Right lung (tissue), 5 donors: Measurements from ENCODE around the gene MRPL32. TPM values are rescaled to one million over a fixed set of nuclear protein-coding genes. Genes with fewer than 3 reads are reported as not detected.
A peak's percentile ranks its signal among the peaks of the same experiment; 100 is the strongest.

Experiments
- DNase-seq, 2 donors: peaks; one replicate each; pipeline ENCODE4 v3.0.0-alpha.2; 2013
- polyA plus RNA-seq, 5 donors: library from polyadenylated mRNA; unstranded; fragments of 120-200 nt; gene quantifications; one replicate each; pipeline versions ENCODE4 v1.2.1 to v1.2.3, GENCODE V29; 2013; ENCODE audit warnings: inconsistent platforms in 1 of 5, low replicate concordance in 1 of 5; ENCODE audit not compliant: insufficient read length in 5 of 5, insufficient read depth in 1 of 5

MRPL32 gene
- polyA plus RNA-seq, 5 donors = 49.7 to 68.2 (median 60.9) TPM

DNA sequence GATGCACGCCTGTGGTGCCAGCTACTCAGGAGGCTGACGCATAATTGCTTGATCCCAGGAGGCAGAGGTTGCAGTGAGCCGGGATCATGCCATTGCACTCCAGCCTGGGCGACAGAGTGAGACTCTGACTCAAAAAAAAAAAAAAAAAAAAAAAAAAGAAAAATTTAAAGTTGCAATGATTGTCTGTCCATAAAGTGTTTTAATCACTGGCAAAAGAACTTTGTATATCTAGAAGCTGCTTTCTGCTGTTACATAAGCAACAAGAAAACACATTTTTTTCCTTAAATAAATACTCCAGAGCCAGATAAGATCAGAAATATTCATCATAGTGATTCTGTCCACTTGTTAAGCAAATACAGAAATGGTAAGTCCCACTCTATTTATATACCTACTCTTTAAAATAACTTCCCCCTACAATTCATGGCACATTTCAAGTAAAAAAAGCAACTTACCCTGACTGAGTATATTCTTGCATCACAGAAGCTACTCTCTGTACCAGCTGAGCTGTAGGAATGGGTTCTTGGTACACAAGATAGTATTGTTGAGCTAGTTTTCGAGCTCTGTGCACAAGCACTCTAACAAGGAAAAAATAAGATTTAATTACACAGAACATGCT, 7.8 kb upstream of the MRPL32 start:
- no peak for DNase-seq

- DNase-seq = no peak
Observed at GRCh38 chr7:42925630-42926029, 6.5 kb upstream of the MRPL32 start.

DNA sequence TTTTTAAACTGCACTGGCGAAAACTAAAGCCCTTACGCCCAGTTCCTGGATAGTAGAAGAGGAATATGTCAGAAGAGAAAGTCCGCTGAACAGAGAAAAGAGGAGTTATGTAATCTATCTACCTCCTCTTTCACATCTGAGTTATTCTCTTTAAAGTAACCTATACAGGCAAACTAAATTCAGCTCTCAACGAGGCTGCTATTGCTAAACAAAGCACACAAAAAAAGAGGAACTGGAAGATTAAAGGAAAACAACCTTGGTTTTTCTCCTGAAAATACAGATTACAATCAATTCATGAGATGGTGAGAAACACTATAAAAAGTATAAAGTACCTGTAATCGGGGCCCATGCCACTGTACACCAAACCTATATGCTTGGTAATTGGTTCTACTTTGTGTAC, 6.0 kb upstream of the MRPL32 start:
- no peak for DNase-seq

DNA sequence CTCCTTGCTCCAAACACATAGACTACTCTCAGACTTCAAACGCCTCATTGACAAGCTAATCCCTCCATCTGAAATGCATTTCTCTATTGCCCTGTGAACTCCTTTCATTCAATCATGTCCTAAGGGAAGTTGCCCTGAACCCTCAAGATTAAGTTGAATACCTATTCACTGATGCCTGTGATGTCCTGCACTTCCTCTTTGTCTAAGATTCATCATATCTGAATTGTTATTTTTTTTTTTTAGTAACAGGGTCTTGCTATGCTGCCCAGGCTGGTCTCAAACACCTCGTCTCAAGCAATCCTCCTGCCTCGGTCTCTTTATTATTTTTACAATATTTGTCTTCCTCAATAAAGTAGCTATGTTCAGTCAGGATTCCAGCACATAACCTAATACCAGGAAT, 3.4 kb upstream of the MRPL32 start:
- DNase-seq = no peak

DNA sequence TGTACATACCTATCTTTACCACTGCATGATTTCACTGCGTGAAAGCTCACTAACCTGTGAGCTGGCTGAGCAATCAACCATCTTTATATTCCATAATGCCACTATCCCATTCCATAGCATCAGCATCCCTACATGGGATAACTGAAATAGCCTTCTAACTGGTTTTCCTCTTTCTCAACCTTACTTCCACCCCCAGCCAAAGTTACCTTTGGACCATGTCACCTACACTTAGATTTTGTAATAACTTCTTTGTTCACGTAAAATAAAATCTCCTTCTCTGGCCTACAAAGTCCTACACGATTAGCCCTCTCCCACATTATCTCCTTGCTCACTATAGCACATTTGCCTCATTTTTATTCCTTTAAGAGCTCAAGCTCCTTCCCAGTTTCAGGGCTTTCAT, 2.7 kb upstream of the MRPL32 start:
- DNase-seq = no peak

DNA sequence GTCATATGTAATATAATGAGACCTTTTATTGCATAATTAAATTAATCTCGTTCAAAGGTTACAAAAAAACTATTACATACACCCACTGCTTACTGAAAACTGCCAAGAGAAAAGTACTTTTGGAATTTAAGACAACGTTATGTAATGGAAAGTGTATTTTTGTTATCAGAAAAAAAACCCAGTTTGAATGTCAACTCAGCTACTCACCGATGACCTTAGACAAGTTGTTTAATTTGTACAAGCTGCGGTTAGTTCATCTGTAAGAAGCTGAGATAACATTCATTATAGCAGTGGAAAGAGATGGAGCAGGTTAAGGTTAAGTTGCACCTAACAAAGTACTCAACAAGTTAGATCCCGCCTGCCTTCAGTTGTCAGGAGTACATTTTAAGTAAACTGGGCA, 1.3 kb upstream of the MRPL32 start:
- DNase-seq = no peak

GRCh38 chr7:42931447-42931833, 736 bp upstream of the MRPL32 start:
- no peak for DNase-seq

- peak in 1 of 2 donors; percentile 43 for DNase-seq
Observed at GRCh38 chr7:42932811-42933591, 825 bp downstream of the MRPL32 start.

- no peak for DNase-seq
Observed at GRCh38 chr7:42934291-42934690, 2.1 kb downstream of the MRPL32 start.

DNA sequence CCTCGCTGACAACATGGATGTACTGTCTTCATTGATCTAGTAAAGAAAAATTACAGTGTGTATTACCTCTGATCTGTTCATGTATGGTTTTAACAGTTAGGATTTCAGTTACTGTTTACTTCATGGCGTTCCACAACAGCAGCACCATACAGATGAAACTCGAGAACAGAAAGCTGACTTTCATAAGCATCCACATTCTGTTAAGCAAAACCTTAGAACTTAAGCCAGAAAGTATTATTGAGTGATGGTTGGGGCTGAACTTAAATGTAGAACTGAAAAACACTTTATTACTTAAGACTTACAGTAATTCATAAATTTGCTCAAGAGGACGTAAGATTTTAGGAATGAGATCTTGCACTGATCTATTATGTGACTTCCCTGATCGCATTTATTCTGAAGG, 3.7 kb downstream of the MRPL32 start:
- no peak for DNase-seq

DNA sequence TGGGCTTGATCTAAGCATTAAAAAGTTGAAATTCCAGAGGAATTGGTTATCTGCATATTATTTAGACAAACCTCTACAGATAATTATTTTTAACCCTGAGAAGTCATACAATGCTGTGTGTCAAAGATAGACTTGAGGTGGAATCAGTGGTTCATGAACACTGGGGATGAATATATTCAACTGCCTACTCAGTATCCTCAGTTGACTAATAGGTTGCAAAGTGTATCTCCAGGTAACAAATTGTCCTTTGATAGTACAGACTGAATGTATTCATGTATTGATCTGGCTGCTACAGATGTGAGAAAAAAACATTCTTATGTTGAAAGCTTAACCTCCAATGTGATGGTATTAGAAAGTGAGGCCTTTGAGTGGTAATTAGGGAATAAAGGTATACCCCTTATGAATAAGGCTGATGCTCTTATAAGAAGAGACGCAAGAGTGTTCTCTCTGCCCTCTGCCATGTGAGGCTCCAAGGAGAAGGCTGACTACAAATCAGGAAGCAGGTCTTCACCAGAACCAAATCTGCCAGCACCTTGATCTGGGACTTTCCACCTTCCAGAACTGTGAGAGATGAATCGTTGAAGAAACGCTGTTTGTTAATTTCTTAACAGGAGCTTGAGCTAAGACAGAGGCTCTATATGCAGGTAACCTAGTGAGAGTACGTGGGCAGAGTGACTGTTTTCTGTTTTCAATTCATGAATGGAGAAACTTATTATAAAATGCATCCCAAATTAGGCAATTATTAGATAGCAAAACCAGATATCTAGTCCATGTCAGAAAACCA, 7.5 kb downstream of the MRPL32 start:
- DNase-seq = no peak

DNA sequence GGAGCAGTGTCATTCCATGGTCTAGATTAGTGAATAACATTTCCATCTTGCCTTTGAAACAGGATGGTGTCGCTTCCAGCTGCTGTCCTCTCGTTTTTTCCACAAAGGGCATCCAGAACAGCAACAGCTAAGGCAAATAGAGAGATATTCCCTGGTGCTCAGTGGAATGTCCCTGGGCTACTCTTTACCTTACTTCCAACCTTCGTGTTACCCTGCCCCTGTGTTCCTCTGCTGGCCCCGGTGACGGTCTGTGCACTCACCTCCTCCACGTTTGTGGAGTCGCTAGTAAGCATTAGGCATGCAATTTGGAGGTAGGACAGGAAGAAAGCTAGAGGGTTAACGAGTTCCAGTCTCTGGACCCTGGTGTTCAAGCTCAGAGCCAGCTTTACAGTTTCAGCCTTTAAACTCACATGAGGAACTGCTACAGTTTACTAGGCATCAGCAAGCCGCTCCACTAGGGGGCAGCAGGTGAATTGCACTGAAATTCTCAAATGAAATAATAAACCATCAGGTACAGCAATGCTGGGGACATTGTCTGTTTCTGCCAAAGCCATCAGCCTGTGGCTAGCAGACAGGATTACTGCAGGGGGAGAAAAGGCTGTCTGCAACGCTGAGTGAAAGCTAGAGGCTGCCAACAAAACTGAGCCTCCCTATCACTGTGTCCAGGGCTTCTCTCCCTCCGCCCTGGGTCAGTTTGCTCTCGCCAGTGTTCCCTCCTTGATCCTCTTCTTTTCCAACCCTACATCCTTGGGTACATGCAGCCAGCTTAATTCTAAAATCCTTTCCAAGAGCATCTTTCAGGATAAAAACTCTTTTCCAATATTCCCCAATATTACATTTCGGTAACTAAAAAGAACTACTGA, 9.0 kb downstream of the MRPL32 start:
- DNase-seq = peak; percentile 56 to 65

DNA sequence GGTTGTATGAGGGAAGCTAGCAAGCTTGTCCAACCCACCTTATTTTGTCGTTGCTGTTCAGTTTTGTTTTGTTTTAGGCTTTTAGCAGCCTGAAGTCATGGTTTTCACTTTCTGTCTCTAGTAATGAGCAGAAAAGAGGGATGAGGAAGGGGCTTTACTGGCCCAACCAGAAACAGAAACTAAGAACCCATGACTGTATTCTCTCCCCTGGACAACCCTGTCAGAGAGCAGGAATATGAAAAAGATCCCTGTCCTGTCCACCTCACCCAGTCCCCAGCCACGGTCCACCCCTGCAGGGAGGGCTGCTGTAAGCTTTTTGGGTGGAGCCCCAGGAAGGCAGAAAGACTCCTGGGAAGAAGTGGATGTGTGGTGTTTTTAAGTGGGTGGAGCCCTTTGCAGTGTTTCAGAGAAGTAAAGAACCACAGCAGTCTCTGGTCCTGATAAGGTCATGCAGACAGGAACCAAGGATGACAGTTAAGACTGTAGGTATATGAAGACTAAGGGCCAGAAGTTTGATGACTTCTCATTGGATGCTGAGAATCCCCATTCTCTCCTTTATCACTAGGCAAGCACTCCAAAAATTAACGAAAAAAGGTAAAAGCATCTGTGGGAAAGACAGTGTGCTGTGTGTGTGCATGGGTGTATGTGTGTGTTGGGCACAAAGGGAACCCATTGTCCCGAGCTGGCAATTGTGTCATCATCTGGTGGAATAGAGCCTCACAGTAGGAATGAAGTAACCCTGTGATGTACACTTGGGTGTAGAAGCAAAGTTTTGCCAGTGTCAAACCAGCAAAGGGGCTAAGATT, 13.8 kb downstream of the MRPL32 start:
- DNase-seq = no peak

GRCh38 chr7:42946627-42946950, 14.4 kb downstream of the MRPL32 start:
- DNase-seq = no peak

DNA sequence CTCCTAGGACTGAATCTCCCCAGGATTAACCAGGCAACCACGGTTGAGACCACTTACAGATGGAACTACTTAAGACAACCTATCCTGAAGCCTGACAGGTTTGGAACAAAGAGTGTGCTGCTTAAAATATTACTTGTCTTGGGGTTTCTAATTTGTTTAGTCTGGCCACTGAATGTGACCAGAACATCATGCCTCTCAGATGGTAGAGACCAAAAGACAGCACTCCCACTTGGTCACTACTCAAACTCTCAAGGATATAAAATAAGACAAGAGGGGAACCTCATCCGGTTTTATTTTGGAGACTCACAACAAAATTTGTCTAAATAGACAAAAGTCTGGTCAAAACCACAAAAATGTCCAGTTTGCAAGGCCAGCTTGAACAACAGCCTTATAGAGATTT, 15.3 kb downstream of the MRPL32 start:
- no peak for DNase-seq

DNA sequence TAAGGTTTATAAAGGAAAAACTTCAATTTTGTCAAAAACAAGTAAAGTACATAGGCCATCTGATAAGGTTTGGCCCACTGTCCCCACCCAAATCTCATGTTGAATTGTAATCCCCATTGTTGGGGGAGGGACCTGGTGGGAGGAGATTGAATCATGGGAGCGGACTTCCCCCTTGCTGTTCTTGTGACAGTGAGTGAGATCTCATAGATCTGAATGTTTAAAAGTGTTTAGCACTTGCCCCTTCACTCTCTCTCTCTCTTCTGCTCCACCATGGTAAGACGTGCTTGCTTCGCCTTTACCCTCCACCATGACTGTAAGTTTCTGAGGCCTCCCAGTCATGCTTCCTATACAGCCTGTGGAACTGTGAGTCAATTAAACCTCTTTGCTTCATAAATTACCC, 18.2 kb downstream of the MRPL32 start:
- no peak for DNase-seq

GRCh38 chr7:42952328-42952727, 20.2 kb downstream of the MRPL32 start:
- no peak for DNase-seq

DNA sequence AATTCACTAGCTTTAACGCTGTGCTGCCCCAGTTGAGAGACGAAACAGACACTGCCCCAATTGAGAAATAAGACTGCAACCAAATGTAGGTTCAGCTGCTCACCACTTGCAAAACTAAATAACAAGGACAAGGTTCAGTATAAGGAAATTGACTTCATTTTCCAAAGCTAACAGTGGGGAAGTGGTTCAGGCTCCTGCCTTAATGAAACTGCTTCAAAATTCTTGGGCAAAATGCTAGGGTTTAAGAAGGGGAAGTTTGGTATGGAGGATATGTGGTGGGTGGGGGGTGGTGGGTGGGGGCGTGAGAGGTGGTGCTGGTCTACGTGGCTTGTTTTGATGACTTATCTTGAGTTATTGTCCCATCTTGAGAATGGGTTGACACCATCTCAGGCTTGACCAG, 21.8 kb downstream of the MRPL32 start:
- DNase-seq = no peak

- DNase-seq = no peak
Observed at GRCh38 chr7:42956062-42956461, 23.9 kb downstream of the MRPL32 start.

GRCh38 chr7:42959549-42959948, 27.4 kb downstream of the MRPL32 start:
- DNase-seq = no peak

GRCh38 chr7:42960762-42961161, 28.6 kb downstream of the MRPL32 start:
- DNase-seq = no peak
